Measurements from ENCODE around the gene CD2. TPM values are rescaled to one million over a fixed set of nuclear protein-coding genes. Genes with fewer than 3 reads are reported as not detected.

Gene CD2
- total and polyA plus RNA-seq, 2 of the 8 experiments (the other 6 are each of a cell fraction or from before 2014, with no cell fraction given), result not detected

DNA sequence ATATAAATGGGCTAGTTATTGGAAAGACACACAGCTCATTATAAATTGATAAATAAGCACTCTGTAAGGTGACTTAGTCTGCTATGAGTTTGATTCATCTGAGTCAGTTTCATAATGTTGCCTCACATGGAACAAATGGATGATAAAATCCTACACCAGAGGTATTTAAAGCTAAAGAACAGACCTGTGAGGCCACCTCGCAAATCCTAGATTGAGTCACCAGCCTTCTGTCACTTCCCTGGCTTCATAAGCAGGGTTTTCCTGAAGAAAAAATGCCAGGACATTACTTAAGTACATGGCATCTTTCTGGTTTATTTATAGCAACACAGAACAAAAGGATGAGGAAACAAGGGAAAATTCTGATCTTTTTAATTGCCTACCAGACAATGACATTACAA, 18.4 kb downstream of the CD2 start:
- Histone ChIP-seq H2BK120ac (replicated peaks; ENCODE audit: low read depth, low read length) (no peak overlapping the region), H2BK5ac (ENCODE audit: low read depth, low read length) (no peak overlapping the region), H4K91ac (replicated peaks; ENCODE audit: insufficient read length, low read length) (no peak overlapping the region), H3K4me1 (replicated peaks in 1 of 4; ENCODE audit: control insufficient read depth in 3 of 4, insufficient read depth in 4 of 4, low read length in 3 of 4) (no peaks in the 10 kb centered on the region), H2AFZ (ENCODE audit: low read length) (no peak overlapping the region), H2AK5ac (ENCODE audit: low read depth, low read length) (no peak overlapping the region), H3K4me2 (ENCODE audit: insufficient read depth in 1 of 2, low read depth in 2 of 2, low read length in 2 of 2) (no peak overlapping the region), H3K23me2 (ENCODE audit: low read depth, low read length) (no peaks in the 10 kb centered on the region), H3K56ac (replicated peaks; ENCODE audit: insufficient read length, low read depth, low read length) (no peak overlapping the region), H2BK15ac (ENCODE audit: low read length) (no peak overlapping the region), H2BK12ac (ENCODE audit: low read depth, low read length) (no peak overlapping the region), H3K4me3 (ENCODE audit: extremely low read depth in 1 of 4, insufficient read depth in 2 of 4, low read depth in 3 of 4, low read length in 4 of 4) (no peak overlapping the region), H3K18ac (ENCODE audit: extremely low read depth, low read length) (no peak overlapping the region), H3K4ac (replicated peaks; ENCODE audit: insufficient read length, low read depth, low read length) (no peak overlapping the region), H4K20me1 (replicated peaks in 1 of 2; ENCODE audit: control insufficient read depth in 1 of 2, insufficient read depth in 2 of 2, low read length in 2 of 2) (no peaks in the 10 kb centered on the region), H4K8ac (ENCODE audit: extremely low read depth, insufficient read depth, low read length) (no peak overlapping the region), H3K9me3 (ENCODE audit: insufficient read depth in 2 of 2, low read depth in 1 of 2, low read length in 1 of 2) (no peaks in the 10 kb centered on the region), H3K27me3 (replicated peaks in 1 of 4; ENCODE audit: control insufficient read depth in 3 of 4, extremely low read depth in 1 of 4, insufficient read depth in 3 of 4, low read length in 3 of 4) (no peaks in the 10 kb centered on the region), H3K9ac (replicated peaks in 1 of 4; ENCODE audit: extremely low read depth in 1 of 4, low read depth in 3 of 4, low read length in 3 of 4) (no peak overlapping the region), H3K79me1 (ENCODE audit: low read depth, low read length) (no peaks in the 10 kb centered on the region), H3K14ac (ENCODE audit: insufficient read length) (no peak overlapping the region), H3K27ac (ENCODE audit: low read depth, low read length) (no peak overlapping the region), H3K36me3 (ENCODE audit: control insufficient read depth in 2 of 4, insufficient read depth in 4 of 4, low read length in 3 of 4) (no peaks in the 10 kb centered on the region), H2BK20ac (ENCODE audit: low read length) (no peak overlapping the region), H3K23ac (ENCODE audit: insufficient read length) (no peak overlapping the region), H3K79me2 (ENCODE audit: control insufficient read depth in 1 of 2, insufficient read depth in 2 of 2, low read length in 2 of 2) (no peaks in the 10 kb centered on the region), H4K5ac (ENCODE audit: insufficient read length, low read depth, low read length) (no peak overlapping the region)
- ChIA-PET CTCF (ENCODE audit: partially characterized antibody) (interaction anchor here (1.0 to 5.4 kb wide), 3 partner anchors 9 to 109 kb away, joined by 5 to 47 read pairs (median 9); no protein-coding TSS in a partner anchor), POLR2A (ENCODE audit: partially characterized antibody) (no interaction called here)
- FAIRE-seq (no peak), DNase-seq (ENCODE audit: low read depth in 1 of 2, low spot score in 2 of 2) (no peak)
- 89% methylated on average over 1 of the region's 1 CpG; no CpG with 5 or more reads in 1 of the 2 experiments for WGBS, 2 experiments (ENCODE audit: extremely low coverage in 1 of 2, insufficient coverage in 1 of 2, insufficient read length in 1 of 2, insufficient replicate concordance in 2 of 2, low coverage in 1 of 2, low lambda C conversion rate in 2 of 2, missing lambda C conversion rate in 1 of 2)
- no peak for TF ChIP-seq JUND (IDR thresholded peaks at IDR 0.05; ENCODE audit: low read length)
- TF ChIP-seq CEBPB (IDR thresholded peaks at IDR 0.05; ENCODE audit: low read depth, low read length), result no peak
- TF ChIP-seq JUN (IDR thresholded peaks at IDR 0.05; ENCODE audit: low read depth, low read length), result no peak
- no peak for TF ChIP-seq USF2 (IDR thresholded peaks at IDR 0.05; ENCODE audit: low read length)
- TF ChIP-seq, protein P1, sequence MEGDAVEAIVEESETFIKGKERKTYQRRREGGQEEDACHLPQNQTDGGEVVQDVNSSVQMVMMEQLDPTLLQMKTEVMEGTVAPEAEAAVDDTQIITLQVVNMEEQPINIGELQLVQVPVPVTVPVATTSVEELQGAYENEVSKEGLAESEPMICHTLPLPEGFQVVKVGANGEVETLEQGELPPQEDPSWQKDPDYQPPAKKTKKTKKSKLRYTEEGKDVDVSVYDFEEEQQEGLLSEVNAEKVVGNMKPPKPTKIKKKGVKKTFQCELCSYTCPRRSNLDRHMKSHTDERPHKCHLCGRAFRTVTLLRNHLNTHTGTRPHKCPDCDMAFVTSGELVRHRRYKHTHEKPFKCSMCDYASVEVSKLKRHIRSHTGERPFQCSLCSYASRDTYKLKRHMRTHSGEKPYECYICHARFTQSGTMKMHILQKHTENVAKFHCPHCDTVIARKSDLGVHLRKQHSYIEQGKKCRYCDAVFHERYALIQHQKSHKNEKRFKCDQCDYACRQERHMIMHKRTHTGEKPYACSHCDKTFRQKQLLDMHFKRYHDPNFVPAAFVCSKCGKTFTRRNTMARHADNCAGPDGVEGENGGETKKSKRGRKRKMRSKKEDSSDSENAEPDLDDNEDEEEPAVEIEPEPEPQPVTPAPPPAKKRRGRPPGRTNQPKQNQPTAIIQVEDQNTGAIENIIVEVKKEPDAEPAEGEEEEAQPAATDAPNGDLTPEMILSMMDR (IDR thresholded peaks at IDR 0.05; ENCODE audit: control extremely low read depth in 1 of 3, insufficient read depth in 1 of 3, low read depth in 1 of 3, low read length in 3 of 3), result no peak
- TF ChIP-seq, protein P2, sequence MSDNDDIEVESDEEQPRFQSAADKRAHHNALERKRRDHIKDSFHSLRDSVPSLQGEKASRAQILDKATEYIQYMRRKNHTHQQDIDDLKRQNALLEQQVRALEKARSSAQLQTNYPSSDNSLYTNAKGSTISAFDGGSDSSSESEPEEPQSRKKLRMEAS (IDR thresholded peaks at IDR 0.05), result no peak
- TF ChIP-seq EZH2 (IDR thresholded peaks at IDR 0.05; ENCODE audit: low read depth, low read length, severe bottlenecking), result no peak
- no peak for TF ChIP-seq SP4 (IDR thresholded peaks at IDR 0.05; ENCODE audit: low read length)
- no peak for TF ChIP-seq POU5F1 (IDR thresholded peaks at IDR 0.05; ENCODE audit: low read depth, low read length)
- no peak for TF ChIP-seq CBX5 (IDR thresholded peaks at IDR 0.05; ENCODE audit: low read depth, low read length)

All from H1 (cell line).